ENCODE data around the gene ETV3.
A peak's percentile ranks its signal among the peaks of the same experiment; 100 is the strongest.
"Not testable (repeated sequence)": the region's sequence is repeated elsewhere in the genome, so short reads cannot be mapped to it uniquely, and the experiment has no call there.

ETV3 gene

GRCh38 chr1:157138220-157139051 is at the start of gene ETV3:
ETV3 (minus strand) TSS chr1:157138395; CDS start chr1:157136352, 2,043 bp downstream.
- DNase-seq, result peak; percentile 27 to 92 (median 82)

- no peak for DNase-seq
These were observed 48.2 kb upstream of the ETV3 start for GRCh38 chr1:157186281-157186992.

- DNase-seq, result no peak
These were observed 45.7 kb upstream of the ETV3 start for GRCh38 chr1:157183870-157184269.

GRCh38 chr1:157182371-157182770 is 44.2 kb upstream of the ETV3 start:
- not testable (repeated sequence) for DNase-seq

- no peak for DNase-seq
These were observed 43.6 kb upstream of the ETV3 start for GRCh38 chr1:157181790-157182189.

GRCh38 chr1:157181258-157181657 is 43.1 kb upstream of the ETV3 start:
- no peak for DNase-seq

GRCh38 chr1:157178490-157178889 is 40.3 kb upstream of the ETV3 start:
- no peak for DNase-seq

GRCh38 chr1:157177733-157178394 is 39.7 kb upstream of the ETV3 start:
- no peak for DNase-seq

- no peak for DNase-seq
These were observed 38.5 kb upstream of the ETV3 start for GRCh38 chr1:157176591-157177121.

- DNase-seq, result no peak
These were observed 37.8 kb upstream of the ETV3 start for GRCh38 chr1:157176016-157176415.

GRCh38 chr1:157173900-157174410 is 35.8 kb upstream of the ETV3 start:
- no peak for DNase-seq

GRCh38 chr1:157173241-157173640 is 35.0 kb upstream of the ETV3 start:
- not testable (repeated sequence) for DNase-seq

GRCh38 chr1:157172591-157172990 is 34.4 kb upstream of the ETV3 start:
- DNase-seq, result not testable (repeated sequence)

GRCh38 chr1:157171903-157172503 is 33.8 kb upstream of the ETV3 start:
- not testable (repeated sequence) for DNase-seq

- no peak for DNase-seq
These were observed 32.7 kb upstream of the ETV3 start for GRCh38 chr1:157170677-157171515.

GRCh38 chr1:157168015-157168414 is 29.8 kb upstream of the ETV3 start:
- DNase-seq, result no peak

GRCh38 chr1:157167437-157167836 is 29.2 kb upstream of the ETV3 start:
- DNase-seq, result no peak

- DNase-seq, result no peak
These were observed 28.4 kb upstream of the ETV3 start for GRCh38 chr1:157166590-157166989.

- peak in 11 of 14 donors; percentile 6 to 46 (median 24) for DNase-seq
These were observed 25.3 kb upstream of the ETV3 start for GRCh38 chr1:157163273-157164127.

- no peak for DNase-seq
These were observed 24.1 kb upstream of the ETV3 start for GRCh38 chr1:157162345-157162744.
